Karpas-422 (cell line): Measurements from ENCODE around the gene SLC10A7. TPM values are rescaled to one million over a fixed set of nuclear protein-coding genes. Genes with fewer than 3 reads are reported as not detected.

Experiments used
- DNase-seq: peaks from one replicate; pipeline ENCODE4 v3.0.0-alpha.2; 2015
- H2AFZ ChIP-seq: fragments of 200-600 bp; sonication (generic); 2 replicates; pipeline ENCODE4 v1.6.1; 2014; ENCODE audit warnings: antibody characterized with exemption, low read length, mixed read lengths
- H3K27ac ChIP-seq: fragments of 200-600 bp; sonication (generic); 2 replicates; pipeline ENCODE4 v1.5.1; 2014; ENCODE audit warnings: mild to moderate bottlenecking, low read length, moderate library complexity
- H3K27me3 ChIP-seq: fragments of 200-600 bp; sonication (generic); 2 replicates; pipeline ENCODE4 v1.6.1; 2014; ENCODE audit warnings: low read length, mixed read lengths
- H3K36me3 ChIP-seq: fragments of 200-600 bp; sonication (generic); 2 replicates; pipeline ENCODE4 v1.6.1; 2014; ENCODE audit warnings: low read length, mixed read lengths; ENCODE audit not compliant: insufficient read depth
- H3K4me1 ChIP-seq: fragments of 200-600 bp; sonication (generic); 2 replicates; pipeline ENCODE4 v1.6.1; 2014; ENCODE audit warnings: mild to moderate bottlenecking, low read length, mixed read lengths
- H3K4me2 ChIP-seq: fragments of 200-600 bp; sonication (generic); 2 replicates; pipeline ENCODE4 v1.6.1; 2014; ENCODE audit warnings: low read length, low read depth, mild to moderate bottlenecking; ENCODE audit not compliant: poor library complexity, severe bottlenecking
- H3K4me3 ChIP-seq: fragments of 200-600 bp; sonication (generic); 2 replicates; pipeline ENCODE4 v1.5.1; 2014; ENCODE audit warnings: mild to moderate bottlenecking, antibody characterized with exemption, low read length, mixed read lengths
- H3K79me2 ChIP-seq: fragments of 200-600 bp; sonication (generic); 2 replicates; pipeline ENCODE4 v1.6.1; 2014; ENCODE audit warnings: mild to moderate bottlenecking, low read length, mixed read lengths
- H3K9ac ChIP-seq: fragments of 200-600 bp; sonication (generic); 2 replicates; pipeline ENCODE4 v1.6.0; 2014; ENCODE audit warnings: low read length
- H3K9me2 ChIP-seq: fragments of 200-600 bp; sonication (generic), shearing (Covaris generic); replicated peaks from 2 replicates; pipeline ENCODE4 v1.6.0; 2014; ENCODE audit warnings: mild to moderate bottlenecking, low read length, moderate library complexity; ENCODE audit not compliant: insufficient read depth
- H3K9me3 ChIP-seq: fragments of 300-700, 200-600 bp; sonication (generic); 2 replicates; pipeline ENCODE4 v1.6.1; 2014; ENCODE audit warnings: low read length, mixed read lengths
- H4K20me1 ChIP-seq: fragments of 200-600 bp; sonication (generic); 2 replicates; pipeline ENCODE4 v1.6.1; 2014; ENCODE audit warnings: mild to moderate bottlenecking, antibody characterized with exemption, low read length, low read depth; ENCODE audit not compliant: insufficient read depth
- total RNA-seq: library from RNA; depleted of rRNA; stranded (reverse); fragments of >200 nt; shearing (Covaris generic); gene quantifications from 2 replicates; pipeline ENCODE4 v1.2.3, GENCODE V29; 2014; ENCODE audit warnings: low replicate concordance

The SLC10A7 gene
- total RNA-seq, 1 experiment from 2014 or later = 26.6 TPM

DNA sequence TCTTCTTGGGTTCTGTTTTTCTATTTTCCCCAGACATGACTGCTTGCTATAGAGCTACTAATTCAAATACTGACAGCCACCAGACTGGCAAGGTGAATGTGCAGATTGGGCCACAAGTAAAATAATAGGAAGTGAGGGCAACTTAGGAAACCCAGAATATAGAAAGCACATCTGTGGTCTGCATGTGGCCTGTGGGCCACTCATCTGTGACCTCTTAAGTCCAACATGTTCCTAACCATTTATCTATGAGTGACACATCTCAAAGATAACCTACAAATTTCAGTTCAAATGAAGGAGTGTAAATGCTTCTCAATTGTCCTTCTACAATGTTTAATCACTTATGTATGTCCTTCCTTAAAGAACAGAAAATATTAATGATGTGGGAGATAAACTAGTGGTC lies 178.5 kb downstream of the SLC10A7 start:
- Histone ChIP-seq H3K27me3 (no peaks in the 10 kb centered on the region), H3K4me2 (no peak overlapping the region), H4K20me1 (peaks cover 9% of the 10 kb centered on the region), H3K36me3 (no peaks in the 10 kb centered on the region), H3K9ac (no peak overlapping the region), H3K9me3 (no peaks in the 10 kb centered on the region), H3K79me2 (no peaks in the 10 kb centered on the region), H2AFZ (no peak overlapping the region), H3K9me2 (no peaks in the 10 kb centered on the region), H3K4me1 (peaks cover 6% of the 10 kb centered on the region), H3K27ac (no peak overlapping the region), H3K4me3 (no peak overlapping the region)
- no peak for DNase-seq

DNA sequence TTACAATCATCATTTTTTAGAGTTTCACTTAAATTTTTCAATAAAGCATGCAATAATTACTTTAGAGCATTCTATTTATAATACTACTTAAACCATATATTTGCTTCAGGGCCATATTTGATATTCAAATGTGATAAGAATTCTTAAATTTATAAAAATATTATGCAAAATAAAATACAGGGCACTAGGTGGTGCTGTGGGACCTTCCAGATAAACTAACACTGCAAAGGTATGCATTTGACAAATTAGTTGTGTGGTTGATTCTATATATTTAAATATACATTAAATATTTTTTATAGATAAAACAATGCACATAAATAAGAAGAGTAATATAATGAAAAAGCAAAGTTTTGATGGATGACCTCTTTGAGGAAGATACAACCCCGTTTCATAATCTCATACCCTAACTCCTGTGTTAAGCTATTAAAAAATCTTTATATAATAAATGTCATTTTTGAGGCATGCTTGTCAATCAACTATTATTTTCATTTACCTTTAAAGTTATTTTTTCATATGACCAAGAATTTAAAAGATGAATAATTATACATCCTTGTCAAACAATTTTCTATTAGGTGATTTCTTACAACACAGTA lies 179.0 kb downstream of the SLC10A7 start:
- no peak overlapping the region for H3K9ac ChIP-seq
- peaks cover 8% of the 10 kb centered on the region for H4K20me1 ChIP-seq
- H3K27ac ChIP-seq = no peak overlapping the region
- no peak overlapping the region for H2AFZ ChIP-seq
- peak; percentile 88 for DNase-seq
- no peaks in the 10 kb centered on the region for H3K36me3 ChIP-seq
- H3K4me1 ChIP-seq = peaks cover 6% of the 10 kb centered on the region
- no peak overlapping the region for H3K4me2 ChIP-seq
- no peaks in the 10 kb centered on the region for H3K9me3 ChIP-seq
- no peak overlapping the region for H3K4me3 ChIP-seq
- no peaks in the 10 kb centered on the region for H3K9me2 ChIP-seq
- H3K79me2 ChIP-seq = no peaks in the 10 kb centered on the region
- H3K27me3 ChIP-seq = no peaks in the 10 kb centered on the region

DNA sequence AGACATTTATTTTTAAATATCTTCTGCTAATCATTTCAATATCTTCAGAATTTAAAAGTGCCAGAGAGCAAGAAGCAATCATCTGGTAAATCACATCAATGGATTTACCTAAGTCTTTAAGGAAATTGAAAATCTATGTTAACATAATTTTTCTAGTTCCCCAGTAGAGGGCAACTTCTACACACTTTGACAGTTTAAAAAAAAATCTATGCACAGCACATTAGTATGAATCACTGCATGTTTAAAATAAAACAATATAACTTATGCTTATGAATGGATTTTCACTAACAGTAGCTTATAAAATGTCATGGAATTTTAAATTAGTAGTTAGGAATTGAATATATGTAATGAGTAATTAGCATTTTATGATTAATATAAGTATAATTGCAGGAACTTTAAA lies 180.9 kb downstream of the SLC10A7 start:
- Histone ChIP-seq H3K9me3 (no peaks in the 10 kb centered on the region), H3K27me3 (no peaks in the 10 kb centered on the region), H3K4me3 (no peak overlapping the region), H3K4me1 (peaks cover 6% of the 10 kb centered on the region), H3K79me2 (no peaks in the 10 kb centered on the region), H3K9me2 (no peaks in the 10 kb centered on the region), H3K36me3 (no peaks in the 10 kb centered on the region), H4K20me1 (peaks cover 9% of the 10 kb centered on the region), H3K9ac (no peak overlapping the region), H2AFZ (no peak overlapping the region), H3K4me2 (no peak overlapping the region), H3K27ac (no peak overlapping the region)
- DNase-seq = peak; percentile 73

DNA sequence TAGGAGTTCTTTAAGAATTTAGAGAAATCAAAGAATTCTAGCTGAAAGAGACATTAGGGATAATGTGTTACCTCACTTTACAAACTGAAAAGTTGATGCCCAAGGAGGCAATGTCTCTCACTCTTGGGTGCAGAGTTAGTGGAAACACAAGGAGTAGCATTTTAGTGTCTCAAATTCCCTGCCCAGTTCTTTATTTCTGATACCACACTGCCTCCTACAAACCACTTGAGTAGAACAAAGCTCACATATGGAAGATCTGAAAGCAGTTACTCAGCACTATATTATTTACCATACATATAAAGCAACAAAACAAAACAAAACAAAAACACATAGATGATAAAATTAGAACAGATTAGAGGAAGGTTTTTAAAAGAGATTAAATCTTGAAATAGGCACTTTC lies 183.2 kb downstream of the SLC10A7 start:
- DNase-seq = no peak
- Histone ChIP-seq H3K4me2 (no peak overlapping the region), H3K36me3 (no peaks in the 10 kb centered on the region), H3K27me3 (no peaks in the 10 kb centered on the region), H3K79me2 (no peaks in the 10 kb centered on the region), H3K9me2 (no peaks in the 10 kb centered on the region), H4K20me1 (peaks cover 11% of the 10 kb centered on the region; the same call in 1 of the 2 replicates), H3K9me3 (no peaks in the 10 kb centered on the region), H3K4me3 (no peak overlapping the region), H3K4me1 (peaks cover 6% of the 10 kb centered on the region), H2AFZ (no peak overlapping the region), H3K9ac (no peak overlapping the region), H3K27ac (no peak overlapping the region)

DNA sequence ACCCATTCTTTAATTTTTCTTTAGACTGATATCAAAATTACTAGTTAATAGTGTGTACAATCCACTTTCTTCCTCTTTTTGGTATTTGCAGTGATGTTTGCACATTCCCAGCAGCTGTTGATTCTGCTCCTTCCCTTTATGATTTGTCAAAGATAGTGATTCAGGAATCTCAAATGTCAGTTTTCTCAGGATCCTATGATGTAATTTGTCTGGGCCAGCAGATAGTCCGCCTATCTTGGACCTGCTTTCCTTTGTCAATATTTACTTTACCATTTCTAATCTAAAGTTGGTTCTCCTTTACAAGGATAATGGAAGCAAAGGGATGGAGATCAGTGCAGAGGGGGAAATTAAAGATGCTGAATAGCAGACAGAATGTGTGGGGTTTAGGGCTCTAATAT lies 185.3 kb downstream of the SLC10A7 start:
- no peaks in the 10 kb centered on the region for H3K9me2 ChIP-seq
- H3K27me3 ChIP-seq = no peaks in the 10 kb centered on the region
- H4K20me1 ChIP-seq = peaks cover 11% of the 10 kb centered on the region; the same call in 1 of the 2 replicates
- H3K9ac ChIP-seq = no peak overlapping the region
- no peaks in the 10 kb centered on the region for H3K36me3 ChIP-seq
- H3K4me1 ChIP-seq = no peaks in the 10 kb centered on the region
- H3K79me2 ChIP-seq = no peaks in the 10 kb centered on the region
- H3K4me2 ChIP-seq = no peak overlapping the region
- H3K9me3 ChIP-seq = no peaks in the 10 kb centered on the region
- no peak overlapping the region for H2AFZ ChIP-seq
- H3K4me3 ChIP-seq = no peak overlapping the region
- no peak overlapping the region for H3K27ac ChIP-seq
- DNase-seq = no peak

DNA sequence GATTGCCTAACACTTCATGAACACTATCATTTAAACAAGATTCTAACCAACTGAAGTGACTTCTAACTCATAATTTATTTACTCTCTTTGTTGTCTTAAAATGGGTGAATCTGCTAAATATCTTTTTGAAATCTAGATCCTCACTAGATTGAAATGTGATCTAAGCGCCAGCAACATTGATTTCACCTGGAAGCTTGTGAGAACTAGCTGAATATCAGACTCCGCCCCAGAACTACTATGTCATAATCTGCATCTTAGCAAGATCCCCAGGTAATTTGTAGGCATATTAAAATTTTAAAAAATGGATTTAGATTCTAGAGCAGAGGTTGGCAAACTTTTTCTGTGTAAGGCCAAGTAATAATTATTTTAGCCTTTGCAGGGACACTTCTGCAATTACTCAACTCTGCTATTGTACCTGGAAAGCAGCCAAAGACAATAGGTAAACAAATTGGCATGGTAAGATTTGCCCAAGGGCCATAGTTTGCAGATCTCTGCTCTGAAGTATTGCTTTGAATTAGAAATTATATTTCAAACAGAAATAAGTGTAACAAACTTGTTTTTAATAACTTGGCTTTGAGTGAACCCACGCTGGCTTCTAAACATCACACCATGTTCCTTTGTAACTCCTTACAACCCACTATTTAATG lies 185.9 kb downstream of the SLC10A7 start:
- Histone ChIP-seq H3K27me3 (no peaks in the 10 kb centered on the region), H3K36me3 (no peaks in the 10 kb centered on the region), H3K4me3 (no peak overlapping the region), H3K4me1 (no peaks in the 10 kb centered on the region), H2AFZ (no peak overlapping the region), H3K9me3 (no peaks in the 10 kb centered on the region), H3K27ac (no peak overlapping the region), H4K20me1 (peaks cover 11% of the 10 kb centered on the region; the same call in 1 of the 2 replicates), H3K4me2 (no peak overlapping the region), H3K9me2 (no peaks in the 10 kb centered on the region), H3K79me2 (no peaks in the 10 kb centered on the region), H3K9ac (no peak overlapping the region)
- no peak for DNase-seq

DNA sequence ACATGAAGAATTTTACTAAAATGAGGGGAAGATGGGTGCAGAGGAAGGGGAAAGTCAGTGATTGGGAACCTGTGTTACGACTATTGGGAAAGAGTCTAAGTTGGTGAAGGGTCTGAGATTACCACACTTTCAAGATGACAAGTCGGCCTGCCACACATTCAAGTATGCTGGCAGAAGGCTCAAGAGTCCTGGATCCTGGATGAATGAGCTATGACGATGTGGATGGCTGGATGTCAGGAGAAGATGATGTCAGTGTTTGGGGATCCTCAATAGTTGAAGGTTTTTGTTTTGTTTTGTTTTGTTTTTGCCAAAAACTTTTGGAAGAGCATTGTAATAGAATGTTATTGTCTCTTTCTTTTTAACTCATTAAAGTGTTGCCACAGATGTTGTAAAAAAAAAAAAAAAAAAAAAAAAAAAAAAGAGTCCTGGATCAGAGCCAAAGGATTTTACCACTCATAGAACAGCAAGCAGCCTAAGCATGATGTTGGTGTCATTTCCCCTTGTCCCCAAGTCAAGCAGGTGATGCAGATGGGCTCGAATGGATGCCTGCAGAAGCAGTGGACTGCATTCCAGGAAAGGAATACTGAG lies 186.8 kb downstream of the SLC10A7 start:
- no peaks in the 10 kb centered on the region for H3K4me1 ChIP-seq
- H3K27ac ChIP-seq = no peak overlapping the region
- H3K9ac ChIP-seq = no peak overlapping the region
- no peaks in the 10 kb centered on the region for H3K79me2 ChIP-seq
- no peaks in the 10 kb centered on the region for H3K27me3 ChIP-seq
- no peak overlapping the region for H3K4me2 ChIP-seq
- DNase-seq = no peak
- no peaks in the 10 kb centered on the region for H3K36me3 ChIP-seq
- H3K9me2 ChIP-seq = no peaks in the 10 kb centered on the region
- no peaks in the 10 kb centered on the region for H3K9me3 ChIP-seq
- no peak overlapping the region for H2AFZ ChIP-seq
- H3K4me3 ChIP-seq = no peak overlapping the region
- H4K20me1 ChIP-seq = 0 out of 2 replicates have a peak, but pooled peaks cover 8% of the 10 kb centered on the region

DNA sequence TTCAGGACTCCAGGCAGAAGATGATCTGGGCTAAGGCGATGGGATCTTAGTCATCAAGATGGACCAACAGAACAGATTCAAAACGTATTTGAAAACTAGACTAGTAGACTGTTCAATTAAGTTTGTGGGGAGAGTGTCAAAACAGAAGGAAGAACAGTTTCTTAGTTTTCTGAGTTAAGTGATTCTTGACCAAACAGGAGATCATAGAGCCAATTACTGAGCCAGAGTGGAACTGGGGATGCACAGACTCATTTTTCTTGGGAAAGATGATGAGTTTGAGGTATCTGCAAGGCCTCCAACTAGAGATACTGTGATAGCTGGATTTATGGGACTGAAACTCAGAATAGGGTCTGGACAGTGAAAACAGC lies 187.9 kb downstream of the SLC10A7 start:
- H3K9me2 ChIP-seq = no peaks in the 10 kb centered on the region
- H3K36me3 ChIP-seq = no peaks in the 10 kb centered on the region
- H3K27ac ChIP-seq = no peak overlapping the region
- no peaks in the 10 kb centered on the region for H3K27me3 ChIP-seq
- H3K9ac ChIP-seq = no peak overlapping the region; the same call in 1 of the 2 replicates
- H3K4me1 ChIP-seq = no peaks in the 10 kb centered on the region
- no peak for DNase-seq
- H3K4me2 ChIP-seq = peak overlapping the region; percentile 25
- no peaks in the 10 kb centered on the region for H3K79me2 ChIP-seq
- H3K4me3 ChIP-seq = peak overlapping the region; percentile 2; the same call in 1 of the 2 replicates
- H3K9me3 ChIP-seq = no peaks in the 10 kb centered on the region
- no peak overlapping the region for H2AFZ ChIP-seq
- H4K20me1 ChIP-seq = peaks cover 8% of the 10 kb centered on the region; the same call in 1 of the 2 replicates
